Measurements from ENCODE around the gene FOXP1.

FOXP1 gene

DNA sequence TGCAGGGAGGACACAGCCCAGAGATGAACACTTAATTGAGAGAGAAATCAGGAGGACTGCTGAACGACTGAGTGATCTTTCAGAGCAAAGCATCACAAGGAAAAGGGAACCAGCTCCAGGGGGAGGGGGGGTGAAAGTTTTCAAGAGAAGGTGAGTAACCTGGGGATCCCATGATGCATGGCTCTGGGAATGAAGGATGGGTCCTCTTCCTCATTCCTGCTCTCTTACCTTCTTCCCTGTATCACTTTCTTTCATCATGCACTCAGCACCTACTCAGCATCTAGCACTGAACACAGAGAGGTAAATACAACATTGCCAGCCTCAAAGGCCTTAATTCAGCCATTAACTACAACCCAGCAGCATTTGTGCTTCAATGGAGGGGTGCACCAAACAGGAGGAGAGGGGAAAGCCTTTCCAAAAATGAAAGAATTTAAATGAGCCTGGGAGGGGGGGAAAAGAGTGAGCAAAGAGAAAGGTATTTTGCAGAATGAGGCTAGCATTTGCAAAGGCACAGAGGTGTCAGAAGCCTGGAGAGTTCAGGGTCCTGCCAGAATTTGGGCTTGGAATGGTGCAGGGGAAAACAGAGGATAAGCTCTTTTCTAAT is 427.4 kb downstream of the FOXP1 start:
- DNase-seq: no peak

DNA sequence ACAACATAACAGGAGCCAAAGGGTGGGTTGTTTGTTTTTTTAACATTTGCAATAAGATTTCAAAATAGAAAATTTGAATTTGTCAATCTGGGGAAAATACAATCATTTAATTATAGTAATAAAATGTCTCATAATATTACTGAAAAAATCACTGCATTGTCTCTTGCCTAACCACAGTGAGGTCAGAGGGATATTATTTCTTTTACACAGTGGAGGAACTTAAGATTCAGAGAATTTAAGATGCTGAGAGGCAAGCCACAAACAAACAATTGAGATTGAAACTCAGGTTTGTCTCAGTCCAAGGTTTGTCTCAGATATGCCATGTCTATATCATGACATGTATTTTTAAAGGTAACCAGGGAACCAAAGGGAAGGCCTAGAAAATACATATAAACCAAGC is 428.7 kb downstream of the FOXP1 start:
- no peak for DNase-seq

DNA sequence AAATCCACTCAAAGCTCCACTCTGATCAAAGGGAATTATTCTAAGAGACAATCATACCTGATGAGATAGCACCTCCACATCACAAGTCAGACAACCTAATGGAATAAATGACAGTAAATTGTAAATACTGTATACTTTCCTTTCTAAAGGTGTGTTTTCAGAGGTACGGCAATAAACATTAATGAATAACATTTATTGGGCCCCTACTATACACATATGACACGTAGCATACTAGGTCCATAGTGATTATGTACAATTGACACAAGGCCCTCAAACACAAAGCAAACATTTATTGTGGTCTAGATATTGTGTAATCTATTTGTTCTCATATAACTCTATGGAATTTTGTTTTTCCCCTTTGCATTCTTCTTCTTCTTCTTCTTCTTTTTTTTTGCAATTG is 429.8 kb downstream of the FOXP1 start:
- peak; percentile 28 for DNase-seq

DNA sequence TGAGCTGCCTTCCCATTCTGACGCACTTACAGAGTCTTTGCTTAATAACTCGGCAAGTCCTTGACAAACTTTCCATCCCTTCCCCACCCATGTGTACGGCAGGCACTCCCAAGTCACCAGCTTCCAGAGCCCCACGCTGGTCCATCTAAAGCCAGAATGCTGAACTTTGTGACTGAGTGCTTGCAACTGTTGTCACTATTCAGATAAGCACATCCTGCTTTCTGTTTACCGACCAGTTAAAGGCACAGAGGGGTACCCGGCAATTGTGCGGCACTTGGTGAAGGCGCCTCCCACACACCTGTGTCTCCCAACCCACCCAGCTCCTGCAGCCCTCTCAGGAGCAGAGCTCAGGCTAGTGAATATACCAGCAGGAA is 430.6 kb downstream of the FOXP1 start:
- DNase-seq: no peak

DNA sequence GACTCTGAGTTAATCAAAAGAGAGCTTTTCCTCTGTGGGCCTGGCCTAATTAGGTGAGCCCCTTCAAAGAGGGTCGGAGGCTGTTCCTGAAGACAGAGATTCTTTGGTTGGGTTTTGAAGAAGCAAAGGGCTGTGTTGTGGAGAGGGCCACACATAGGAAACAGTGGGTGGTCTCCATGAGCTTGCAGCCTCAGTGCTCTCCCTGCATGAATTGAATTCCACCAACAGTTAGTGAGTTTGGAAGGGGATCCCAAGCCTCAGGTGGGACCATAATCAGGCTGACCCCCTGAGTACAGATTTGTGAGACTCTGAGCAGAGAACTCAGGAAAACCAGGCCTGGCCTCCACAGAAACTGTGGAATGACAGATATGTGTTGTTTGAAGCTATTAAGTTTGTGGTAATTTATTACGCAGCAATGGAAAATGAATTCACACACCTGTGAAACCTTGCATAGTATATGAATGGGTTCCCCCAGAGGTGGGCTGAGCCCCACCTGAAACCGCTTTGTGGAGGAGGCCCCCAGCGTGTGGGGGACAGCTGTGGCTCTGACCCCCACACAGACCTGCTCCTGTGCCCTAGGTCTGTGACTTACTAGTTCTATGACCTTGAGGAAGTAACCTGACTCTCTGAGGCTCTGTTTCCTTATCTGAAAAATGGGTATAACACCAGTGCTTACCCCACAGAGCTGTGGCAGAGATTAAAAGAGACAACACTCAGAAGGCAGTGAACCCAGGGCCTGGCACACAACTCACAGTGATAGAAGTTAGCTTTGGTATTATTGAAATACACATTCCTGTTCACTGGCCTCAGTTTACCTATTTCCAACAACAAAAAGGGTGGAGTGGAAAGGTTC is 431.3 kb downstream of the FOXP1 start:
- no peak for DNase-seq

DNA sequence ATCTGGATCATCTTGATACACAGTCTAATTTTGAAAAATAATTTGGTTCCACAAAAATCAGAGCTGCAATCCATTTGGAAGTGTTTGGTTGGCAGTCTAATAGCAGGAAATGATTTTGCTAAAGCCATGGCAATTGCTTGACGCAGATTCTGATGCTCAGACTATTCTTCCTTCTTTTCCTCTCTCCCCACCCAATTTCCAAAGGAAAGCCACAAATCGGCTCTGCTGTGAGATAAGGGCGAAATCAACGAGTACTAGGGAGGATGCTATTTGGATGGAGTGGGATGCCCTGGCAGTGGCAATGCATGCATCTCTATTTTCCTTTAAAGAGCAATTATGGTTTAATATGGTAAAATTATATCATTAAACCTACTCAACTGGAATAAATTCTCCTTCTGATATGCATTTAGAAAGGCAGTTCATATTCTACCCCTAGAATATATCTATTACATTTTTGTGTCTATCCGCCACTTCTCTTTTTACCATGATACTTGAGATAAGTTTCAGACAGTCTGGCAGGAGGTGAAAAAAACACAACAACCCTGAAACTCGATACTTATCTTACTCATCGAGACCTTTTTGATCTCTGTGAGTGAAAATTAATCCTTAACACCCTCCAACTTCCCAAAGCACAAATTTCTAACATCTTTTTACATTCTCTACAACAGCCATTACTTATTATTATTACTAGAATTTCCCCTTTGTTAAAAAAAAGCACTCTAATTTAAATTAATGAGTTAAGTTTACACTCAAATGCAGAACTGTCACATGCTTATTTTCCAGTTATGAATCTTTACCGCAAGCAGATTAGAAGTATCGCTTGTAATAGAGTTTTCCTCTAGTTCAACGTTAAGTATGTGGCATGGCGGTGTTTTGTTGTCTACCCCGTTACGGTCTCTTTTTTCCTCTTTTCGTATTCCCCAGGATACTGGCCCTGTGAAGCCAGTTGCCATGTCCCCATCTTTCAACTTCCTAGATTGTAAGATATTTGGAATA is 433.3 kb downstream of the FOXP1 start:
- no peak for DNase-seq

DNA sequence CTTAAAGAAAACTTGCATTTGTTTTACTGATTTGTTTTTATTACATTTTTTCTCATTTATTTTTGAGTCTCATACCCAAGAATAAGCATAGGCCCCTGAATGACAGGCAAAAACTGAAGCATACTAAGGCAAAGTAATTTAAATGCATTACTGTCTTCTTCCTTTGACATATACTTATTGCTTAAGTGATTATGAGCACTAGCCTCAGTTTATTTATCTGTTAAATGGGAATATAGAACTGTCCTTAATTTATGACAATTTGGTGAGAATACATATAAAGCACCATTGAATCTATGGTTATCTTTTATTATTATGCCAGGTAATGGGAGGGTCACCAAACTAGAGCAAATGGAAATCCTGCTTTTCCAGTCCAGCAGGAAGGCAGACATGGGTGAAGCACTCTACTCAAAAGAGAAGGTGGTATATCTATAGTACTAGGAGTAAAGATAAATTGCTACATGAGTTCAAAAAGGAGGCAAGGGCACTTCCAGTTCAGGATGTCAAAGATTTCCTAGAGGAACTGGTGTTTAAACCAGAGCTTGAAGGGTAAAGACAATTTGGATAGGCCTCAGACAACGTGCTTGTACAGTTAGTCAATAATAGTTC is 435.0 kb downstream of the FOXP1 start:
- no peak for DNase-seq

DNA sequence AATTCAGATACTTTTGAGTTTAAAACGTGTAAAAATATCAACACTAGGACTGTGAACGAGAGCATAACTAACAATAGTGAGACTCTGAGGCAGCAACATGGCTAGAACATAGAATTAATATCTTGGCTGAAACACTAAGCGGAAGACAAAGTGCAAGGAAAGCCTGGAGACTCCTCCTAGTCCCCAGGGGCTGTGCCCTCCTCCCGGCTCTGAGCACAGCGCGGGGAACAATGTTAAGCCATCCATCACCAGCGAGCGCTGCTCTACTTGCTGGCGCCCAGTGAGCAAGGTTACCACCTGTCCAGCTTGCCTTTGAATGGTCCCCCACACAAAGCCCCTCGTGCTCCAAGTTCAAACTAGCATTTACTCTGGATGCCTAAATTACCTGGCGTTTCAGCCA is 436.9 kb downstream of the FOXP1 start:
- DNase-seq: no peak

DNA sequence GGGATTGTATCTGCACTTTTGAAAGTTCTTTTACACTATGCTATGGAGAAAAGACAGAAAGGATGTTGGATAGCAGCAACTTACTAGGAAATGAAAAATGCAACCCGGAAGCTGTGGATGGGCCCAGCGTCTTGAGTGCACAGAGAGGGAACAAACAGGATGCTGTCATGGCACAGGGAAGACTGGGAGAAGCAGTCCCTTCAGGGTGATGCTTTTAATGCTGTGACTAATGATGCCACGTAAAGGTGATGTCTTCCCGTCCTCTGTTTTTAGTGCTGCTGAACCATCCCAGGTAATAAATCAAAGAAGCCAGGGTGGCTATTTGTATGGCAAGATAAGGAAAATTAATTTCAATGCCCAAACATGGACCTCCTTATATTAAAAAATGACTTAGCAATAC is 437.6 kb downstream of the FOXP1 start:
- DNase-seq: no peak

DNA sequence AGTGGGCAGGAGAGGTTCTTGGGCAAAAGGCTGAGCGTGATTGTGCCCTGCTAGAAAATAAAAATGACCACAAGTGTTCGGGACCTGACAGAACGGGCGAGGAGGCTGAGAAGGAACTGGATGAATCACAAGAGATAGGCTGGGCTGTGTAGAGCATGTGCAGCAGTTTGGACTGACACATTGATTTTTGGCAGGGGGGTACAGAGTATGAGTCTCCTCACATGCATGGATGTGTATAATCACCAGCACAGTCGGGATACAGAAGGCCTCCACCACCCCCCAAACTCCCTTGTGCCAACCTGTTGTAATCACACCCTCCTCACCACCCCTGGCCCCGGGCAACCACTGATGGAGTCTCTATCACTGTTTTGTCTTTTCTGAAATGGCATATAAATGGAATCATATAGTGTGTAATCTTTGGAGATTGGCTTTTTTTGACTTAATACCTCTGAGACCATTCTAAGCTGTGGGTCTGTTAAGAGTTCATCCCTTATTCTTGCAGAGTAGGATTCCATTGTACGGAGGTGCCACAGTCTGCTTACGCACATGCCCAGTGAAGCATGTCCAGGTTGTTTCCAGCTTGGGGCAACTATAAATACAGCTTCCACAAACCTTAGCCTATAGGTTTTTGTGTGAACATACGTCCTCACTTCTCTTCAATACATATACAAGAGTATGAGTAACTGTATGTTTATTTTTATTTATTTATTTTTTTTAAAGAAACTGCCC is 438.8 kb downstream of the FOXP1 start:
- DNase-seq: no peak

DNA sequence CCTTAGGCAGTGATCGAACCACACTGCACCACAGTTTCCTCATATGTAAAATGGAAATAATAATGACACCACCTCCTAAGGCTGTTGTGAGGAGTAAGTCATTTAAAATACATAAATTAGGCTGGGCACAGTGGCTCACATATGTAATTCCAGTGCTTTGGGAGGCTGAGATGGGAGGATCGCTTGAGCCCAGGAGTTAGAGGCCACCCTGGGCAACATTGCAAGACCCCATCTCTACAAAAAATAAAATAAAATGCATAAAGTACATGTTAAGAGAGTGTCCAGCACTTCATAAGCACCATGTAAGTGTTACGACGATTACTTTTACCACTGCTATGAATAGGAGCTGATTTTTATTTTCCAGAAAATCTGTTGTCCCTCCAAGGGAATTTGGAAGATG is 440.0 kb downstream of the FOXP1 start:
- no peak for DNase-seq

DNA sequence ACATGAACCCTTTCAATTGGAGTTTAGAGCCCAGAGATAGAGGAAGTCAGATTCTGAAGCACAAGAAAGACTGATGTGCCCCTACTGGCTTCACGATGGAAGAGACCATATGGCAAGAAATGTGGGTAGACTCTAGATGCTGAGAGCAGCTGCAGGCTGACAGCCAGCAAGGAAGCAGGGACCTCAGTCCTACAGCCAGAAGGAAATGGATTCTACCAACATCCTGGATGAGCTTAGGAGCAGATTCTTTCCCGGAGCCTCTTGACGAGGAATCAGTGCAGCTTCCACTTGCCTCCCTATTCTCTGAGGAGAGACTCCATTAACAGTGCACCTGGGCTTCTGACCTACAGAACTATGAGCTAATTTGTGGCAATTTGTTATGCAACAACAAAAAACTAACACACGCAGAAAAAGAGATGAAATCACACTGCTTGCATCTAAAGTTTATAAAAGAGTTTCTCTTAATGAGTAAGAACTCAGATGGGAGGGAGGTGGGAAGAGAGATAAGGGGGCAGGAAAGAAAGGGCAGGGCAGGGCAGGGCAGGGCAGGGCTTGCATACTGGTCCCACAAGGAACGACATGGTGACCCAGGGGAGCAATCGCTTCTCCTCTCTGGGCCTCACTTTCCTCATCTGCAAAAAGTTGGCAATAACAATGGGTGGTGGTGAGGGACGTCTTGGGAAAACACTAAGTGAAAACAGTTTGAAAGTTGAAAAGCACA is 440.9 kb downstream of the FOXP1 start:
- no peak for DNase-seq

DNA sequence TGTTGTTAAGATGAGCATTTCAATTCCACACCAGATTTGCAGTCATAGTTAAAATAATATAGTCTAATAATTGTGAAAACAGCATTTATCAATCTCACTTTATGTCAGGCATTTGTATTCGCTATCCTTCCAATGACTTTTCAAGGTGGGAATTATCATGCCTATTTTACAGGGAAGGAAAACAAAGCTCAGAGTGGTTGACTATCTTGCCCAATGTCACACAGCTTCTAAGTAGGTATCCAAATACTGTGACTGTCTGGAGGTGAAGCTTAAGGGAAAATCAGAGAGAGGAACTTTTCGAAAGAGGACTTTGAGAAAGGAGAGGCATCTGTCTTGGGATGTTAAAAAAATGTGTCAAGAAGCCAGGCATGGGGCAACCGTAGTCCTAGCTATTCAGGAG is 443.1 kb downstream of the FOXP1 start:
- DNase-seq: no peak

DNA sequence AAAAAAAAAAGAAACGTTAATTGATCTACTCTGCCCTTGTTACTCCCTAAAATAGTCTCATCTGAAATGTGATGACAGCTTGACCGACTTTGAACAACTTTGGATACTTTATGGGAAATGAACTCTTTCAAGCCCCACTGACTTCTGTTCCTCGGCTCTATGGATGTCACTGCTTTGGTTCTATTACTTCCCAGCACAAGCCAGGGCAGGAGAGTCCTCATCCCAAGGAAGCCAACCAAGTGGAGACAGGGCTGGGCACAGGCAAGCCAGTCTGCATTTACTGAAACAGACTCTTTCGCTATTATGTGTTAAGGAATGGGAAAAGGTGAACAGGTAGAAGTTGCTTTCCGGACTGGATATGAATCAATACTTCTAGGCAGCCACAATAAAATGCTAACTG is 444.0 kb downstream of the FOXP1 start:
- DNase-seq: no peak

DNA sequence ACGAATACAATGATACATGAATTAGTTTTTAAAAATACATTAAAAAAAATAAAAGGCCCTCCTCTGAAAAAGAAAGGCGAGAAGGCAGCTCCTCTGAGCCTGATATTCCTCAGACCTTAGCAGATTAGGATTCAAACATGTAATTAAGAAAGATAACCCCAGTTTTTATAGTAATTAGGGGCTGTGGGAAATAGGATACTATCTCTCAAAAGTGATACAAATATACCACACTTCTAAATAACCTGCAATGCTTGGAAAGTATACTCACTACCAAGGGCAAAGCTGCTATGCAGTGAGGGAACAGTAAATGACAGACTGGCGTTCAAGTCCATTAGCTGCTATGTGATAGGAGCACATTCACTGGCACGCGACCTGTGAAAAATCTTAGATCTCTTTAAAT is 445.1 kb downstream of the FOXP1 start:
- no peak for DNase-seq

DNA sequence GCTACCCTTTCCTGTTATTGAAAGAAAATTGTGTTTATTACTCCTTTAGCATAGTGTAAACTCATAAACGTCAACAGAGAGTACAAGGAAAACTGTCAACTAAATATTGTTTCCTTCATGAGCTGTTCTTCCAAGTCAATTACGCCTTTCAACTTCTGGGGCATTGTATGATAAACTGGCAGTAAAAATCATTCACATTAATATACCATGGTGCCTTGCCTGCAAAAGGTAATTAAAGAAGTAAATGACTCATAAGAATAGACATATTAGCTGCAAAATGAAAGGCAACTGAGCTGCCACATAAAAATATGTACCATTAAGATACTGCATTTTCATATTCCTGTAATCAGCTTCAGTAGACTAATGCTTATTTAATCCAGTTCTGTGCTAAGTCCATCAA is 447.3 kb downstream of the FOXP1 start:
- no peak for DNase-seq

DNA sequence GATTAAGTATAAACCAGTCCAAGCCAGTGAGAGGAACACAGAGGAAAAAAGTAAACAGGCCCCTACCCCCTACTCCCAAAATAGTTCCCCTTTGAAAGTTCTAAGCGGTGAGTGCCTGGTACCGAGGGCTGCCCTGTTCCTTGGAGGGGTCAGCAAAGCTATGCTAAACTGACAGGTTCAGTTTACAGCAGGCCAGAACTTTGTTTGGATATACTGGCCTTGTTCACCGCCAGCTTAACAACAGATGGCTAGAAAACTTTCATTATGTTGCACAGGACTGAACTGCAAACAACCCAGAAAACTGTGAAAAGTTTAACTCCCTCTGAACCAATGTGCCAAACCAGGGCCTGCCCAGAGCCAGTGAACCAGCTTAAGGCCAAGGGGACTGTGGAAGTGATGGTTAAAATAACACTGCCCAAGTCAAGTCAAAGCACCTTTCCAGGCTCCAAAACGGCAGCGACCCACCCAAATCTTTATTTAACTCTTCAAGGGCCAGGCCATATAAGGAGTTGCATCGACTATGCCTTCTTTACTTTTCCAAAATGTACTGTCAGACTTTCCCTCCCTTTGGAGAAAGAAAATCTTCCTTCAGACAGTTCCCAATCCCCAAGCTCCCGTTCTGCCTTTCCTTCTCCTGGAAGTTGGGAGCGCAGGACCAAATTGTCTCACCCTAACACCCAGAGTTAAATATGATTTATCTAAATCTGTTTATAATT is 448.0 kb downstream of the FOXP1 start:
- no peak for DNase-seq

DNA sequence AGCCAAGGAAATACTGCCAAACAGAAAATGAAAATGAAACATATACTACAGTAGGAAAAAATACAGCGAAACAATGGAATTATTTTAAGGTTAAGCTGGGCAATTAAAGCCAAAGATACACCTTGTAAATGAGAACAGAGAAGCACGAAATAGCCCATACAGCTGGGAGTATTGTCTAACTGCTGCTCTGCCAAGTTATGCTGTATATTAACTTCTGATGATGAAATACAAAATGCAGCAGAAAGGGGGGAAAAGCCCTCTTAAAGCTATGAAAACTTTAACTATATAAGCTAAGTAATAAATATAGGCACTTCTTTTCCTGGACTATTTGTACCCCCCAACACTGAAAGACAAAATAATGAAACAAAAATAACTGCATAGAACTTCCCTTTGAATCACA is 449.0 kb downstream of the FOXP1 start:
- no peak for DNase-seq

DNA sequence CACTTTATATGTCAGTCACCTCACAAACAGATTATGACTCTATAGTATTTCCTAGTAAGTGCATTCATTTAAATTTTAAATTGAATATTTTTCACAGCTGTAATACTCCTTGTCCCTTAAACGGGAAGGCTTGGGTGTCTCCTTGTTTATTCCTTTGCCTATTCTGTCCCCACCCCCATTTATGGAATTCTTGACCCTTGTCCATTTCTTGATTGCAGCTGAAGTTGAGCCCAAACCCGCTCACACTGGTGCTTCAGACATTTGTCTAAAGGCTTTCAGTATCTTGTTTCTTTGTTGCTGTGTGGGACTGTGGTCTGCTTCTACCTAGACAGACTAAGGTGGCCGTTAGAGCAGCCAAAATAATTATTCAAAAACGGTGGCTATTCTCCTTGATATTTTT is 449.7 kb downstream of the FOXP1 start:
- no peak for DNase-seq

DNA sequence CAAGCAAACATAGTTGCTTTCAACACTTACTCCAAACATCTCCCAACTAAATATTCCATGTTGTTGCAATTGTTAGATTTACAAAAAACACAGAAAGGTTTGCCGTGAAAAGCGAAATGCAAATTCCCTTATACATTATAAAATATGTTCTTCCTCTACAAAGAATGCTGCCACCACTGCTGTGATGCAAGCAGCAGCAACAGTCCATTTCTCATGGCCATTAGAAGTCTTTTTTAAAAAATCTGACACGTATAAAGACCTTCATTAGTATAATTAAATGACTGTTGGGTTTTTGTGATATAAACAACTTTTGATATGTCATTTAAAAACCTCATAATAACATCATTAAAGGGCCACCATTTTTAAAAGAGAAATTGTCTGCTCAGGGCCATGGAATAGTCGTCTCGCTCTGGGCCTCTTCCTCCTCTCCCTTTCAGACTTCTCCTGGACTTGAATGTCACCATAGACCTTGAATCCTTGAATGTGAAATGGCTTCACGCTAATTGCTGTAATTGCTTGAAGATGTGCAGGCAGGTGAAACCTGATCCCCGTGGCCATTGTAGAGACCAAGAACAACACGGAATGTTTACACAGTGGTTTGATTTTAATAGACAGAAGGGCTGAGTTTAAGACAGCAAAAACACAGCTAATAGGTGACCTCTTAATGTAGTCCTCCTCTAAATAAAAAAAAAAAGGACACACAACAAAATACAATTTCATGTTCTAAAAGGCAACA is 450.4 kb downstream of the FOXP1 start:
- no peak for DNase-seq

All from NCI-H774 (cell line).